ENCODE measurements around the gene KLF18.
"Not testable (repeated sequence)": the region's sequence is repeated elsewhere in the genome, so short reads cannot be mapped to it uniquely, and the experiment has no call there.

The KLF18 gene

GRCh38 chr1:44141531-44141930 is at the start of gene KLF18:
Gene KLF18, minus strand, starts transcription at chr1:44141631. Its CDS starts 0 bp downstream, at chr1:44141631.
- peaks cover 17% of the 10 kb centered on the region for H3K9me3 Mint-ChIP-seq (ENCODE audit: low read depth)
- H3K4me3 Mint-ChIP-seq = no peak within 1 kb of the TSS
- no peak within 1 kb of the TSS for H3K27ac Mint-ChIP-seq
- peaks cover 11% of the 10 kb centered on the region for H3K36me3 Mint-ChIP-seq
- no peaks in the 10 kb centered on the region for H3K4me1 Mint-ChIP-seq (ENCODE audit: low read depth)
- H3K27me3 Mint-ChIP-seq = peaks cover 5% of the 10 kb centered on the region

GRCh38 chr1:44174630-44175029 is 33.2 kb upstream of the KLF18 start:
- Mint-ChIP-seq H3K4me1 (ENCODE audit: low read depth) (no peaks in the 10 kb centered on the region), H3K4me3 (no peak overlapping the region), H3K36me3 (no peaks in the 10 kb centered on the region), H3K27ac (no peak overlapping the region), H3K9me3 (ENCODE audit: low read depth) (peaks cover 4% of the 10 kb centered on the region), H3K27me3 (peaks cover 6% of the 10 kb centered on the region)

- peaks cover 9% of the 10 kb centered on the region for H3K27me3 Mint-ChIP-seq
- H3K27ac Mint-ChIP-seq = no peak overlapping the region
- no peak overlapping the region for H3K4me3 Mint-ChIP-seq
- H3K4me1 Mint-ChIP-seq (ENCODE audit: low read depth) = no peaks in the 10 kb centered on the region
- peaks cover 4% of the 10 kb centered on the region for H3K36me3 Mint-ChIP-seq
- H3K9me3 Mint-ChIP-seq (ENCODE audit: low read depth) = peaks cover 14% of the 10 kb centered on the region
Measured at GRCh38 chr1:44170281-44170823, 28.9 kb upstream of the KLF18 start.

GRCh38 chr1:44168520-44169098 is 27.2 kb upstream of the KLF18 start:
- H3K9me3 Mint-ChIP-seq (ENCODE audit: low read depth) = peaks cover 14% of the 10 kb centered on the region
- H3K27me3 Mint-ChIP-seq = peaks cover 9% of the 10 kb centered on the region
- no peak overlapping the region for H3K27ac Mint-ChIP-seq
- H3K4me3 Mint-ChIP-seq = no peak overlapping the region
- no peaks in the 10 kb centered on the region for H3K4me1 Mint-ChIP-seq (ENCODE audit: low read depth)
- H3K36me3 Mint-ChIP-seq = peaks cover 4% of the 10 kb centered on the region

GRCh38 chr1:44161546-44161945 is 20.1 kb upstream of the KLF18 start:
- no peak overlapping the region for H3K4me3 Mint-ChIP-seq
- no peaks in the 10 kb centered on the region for H3K27me3 Mint-ChIP-seq
- H3K4me1 Mint-ChIP-seq (ENCODE audit: low read depth) = no peaks in the 10 kb centered on the region
- no peaks in the 10 kb centered on the region for H3K9me3 Mint-ChIP-seq (ENCODE audit: low read depth)
- H3K36me3 Mint-ChIP-seq = peaks cover 6% of the 10 kb centered on the region
- H3K27ac Mint-ChIP-seq = no peak overlapping the region

- Mint-ChIP-seq H3K4me3 (no peak overlapping the region), H3K36me3 (peaks cover 4% of the 10 kb centered on the region), H3K9me3 (ENCODE audit: low read depth) (no peaks in the 10 kb centered on the region), H3K4me1 (ENCODE audit: low read depth) (no peaks in the 10 kb centered on the region), H3K27me3 (no peaks in the 10 kb centered on the region), H3K27ac (no peak overlapping the region)
Measured at GRCh38 chr1:44158871-44159270, 17.4 kb upstream of the KLF18 start.

GRCh38 chr1:44157903-44158302 is 16.5 kb upstream of the KLF18 start:
- Mint-ChIP-seq H3K27me3 (no peaks in the 10 kb centered on the region), H3K4me3 (no peak overlapping the region), H3K4me1 (ENCODE audit: low read depth) (no peaks in the 10 kb centered on the region), H3K36me3 (peaks cover 2% of the 10 kb centered on the region), H3K9me3 (ENCODE audit: low read depth) (no peaks in the 10 kb centered on the region), H3K27ac (no peak overlapping the region)

- Mint-ChIP-seq H3K9me3 (ENCODE audit: low read depth) (no peaks in the 10 kb centered on the region), H3K4me1 (ENCODE audit: low read depth) (no peaks in the 10 kb centered on the region), H3K4me3 (no peak overlapping the region), H3K36me3 (no peaks in the 10 kb centered on the region), H3K27me3 (peaks cover 3% of the 10 kb centered on the region), H3K27ac (no peak overlapping the region)
Measured at GRCh38 chr1:44154049-44154448, 12.6 kb upstream of the KLF18 start.

GRCh38 chr1:44152692-44153091 is 11.3 kb upstream of the KLF18 start:
- H3K36me3 Mint-ChIP-seq = no peaks in the 10 kb centered on the region
- no peak overlapping the region for H3K4me3 Mint-ChIP-seq
- no peaks in the 10 kb centered on the region for H3K4me1 Mint-ChIP-seq (ENCODE audit: low read depth)
- H3K27ac Mint-ChIP-seq = no peak overlapping the region
- no peaks in the 10 kb centered on the region for H3K9me3 Mint-ChIP-seq (ENCODE audit: low read depth)
- peaks cover 3% of the 10 kb centered on the region for H3K27me3 Mint-ChIP-seq

- Mint-ChIP-seq H3K27ac (no peak overlapping the region), H3K4me1 (ENCODE audit: low read depth) (no peaks in the 10 kb centered on the region), H3K27me3 (peaks cover 3% of the 10 kb centered on the region), H3K36me3 (no peaks in the 10 kb centered on the region), H3K4me3 (no peak overlapping the region), H3K9me3 (ENCODE audit: low read depth) (no peaks in the 10 kb centered on the region)
Measured at GRCh38 chr1:44151808-44152207, 10.4 kb upstream of the KLF18 start.

GRCh38 chr1:44151332-44151731 is 9.9 kb upstream of the KLF18 start:
- Mint-ChIP-seq H3K9me3 (ENCODE audit: low read depth) (no peaks in the 10 kb centered on the region), H3K4me1 (ENCODE audit: low read depth) (no peaks in the 10 kb centered on the region), H3K4me3 (no peak overlapping the region), H3K36me3 (peaks cover 2% of the 10 kb centered on the region), H3K27me3 (peaks cover 3% of the 10 kb centered on the region), H3K27ac (peak overlapping the region; percentile 5)

- peaks cover 2% of the 10 kb centered on the region for H3K27me3 Mint-ChIP-seq
- no peaks in the 10 kb centered on the region for H3K4me1 Mint-ChIP-seq (ENCODE audit: low read depth)
- H3K4me3 Mint-ChIP-seq = no peak overlapping the region
- H3K36me3 Mint-ChIP-seq = peaks cover 11% of the 10 kb centered on the region
- H3K9me3 Mint-ChIP-seq (ENCODE audit: low read depth) = peaks cover 17% of the 10 kb centered on the region
- H3K27ac Mint-ChIP-seq = no peak overlapping the region
Measured at GRCh38 chr1:44147582-44147981, 6.2 kb upstream of the KLF18 start.

GRCh38 chr1:44146536-44147361 is 5.3 kb upstream of the KLF18 start:
- Mint-ChIP-seq H3K9me3 (ENCODE audit: low read depth) (peaks cover 17% of the 10 kb centered on the region), H3K27me3 (no peaks in the 10 kb centered on the region), H3K27ac (no peak overlapping the region), H3K4me1 (ENCODE audit: low read depth) (no peaks in the 10 kb centered on the region), H3K36me3 (peaks cover 11% of the 10 kb centered on the region), H3K4me3 (no peak overlapping the region)

GRCh38 chr1:44144962-44145756 is 3.7 kb upstream of the KLF18 start:
- Mint-ChIP-seq H3K9me3 (ENCODE audit: low read depth) (peaks cover 17% of the 10 kb centered on the region), H3K4me3 (no peak overlapping the region), H3K4me1 (ENCODE audit: low read depth) (no peaks in the 10 kb centered on the region), H3K27me3 (no peaks in the 10 kb centered on the region), H3K27ac (no peak overlapping the region), H3K36me3 (peaks cover 11% of the 10 kb centered on the region)

GRCh38 chr1:44139565-44139964 is 1.9 kb downstream of the KLF18 start:
- not testable (repeated sequence) for H3K27ac Mint-ChIP-seq; H3K27me3 Mint-ChIP-seq; H3K36me3 Mint-ChIP-seq; H3K4me3 Mint-ChIP-seq; H3K9me3 Mint-ChIP-seq (ENCODE audit: low read depth); H3K4me1 Mint-ChIP-seq (ENCODE audit: low read depth)
